Chondrocyte (in vitro differentiated cells): Measurements from ENCODE around the gene MSS51. TPM values are rescaled to one million over a fixed set of nuclear protein-coding genes. Genes with fewer than 3 reads are reported as not detected.

ENCODE experiments used
- DNase-seq: peaks from one replicate; pipeline ENCODE4 v3.0.0; 2021; ENCODE audit warnings: mixed read lengths, low spot score
- H3K27ac Mint-ChIP-seq: one replicate; pipeline ENCODE4 v1.8.0; 2021; ENCODE audit warnings: mild to moderate bottlenecking, moderate library complexity, mixed read lengths; ENCODE audit not compliant: unreplicated experiment
- H3K27me3 Mint-ChIP-seq: 2 replicates; pipeline ENCODE4 v1.8.0; 2021; ENCODE audit warnings: low read depth, mixed read lengths
- H3K36me3 Mint-ChIP-seq: 2 replicates; pipeline ENCODE4 v1.8.0; 2021; ENCODE audit warnings: low read depth, mixed read lengths
- H3K4me1 Mint-ChIP-seq: 2 replicates; pipeline ENCODE4 v1.8.0; 2021; ENCODE audit warnings: low read depth, mild to moderate bottlenecking, mixed read lengths
- H3K4me3 Mint-ChIP-seq: one replicate; pipeline ENCODE4 v1.8.0; 2021; ENCODE audit warnings: mild to moderate bottlenecking, moderate library complexity, mixed read lengths; ENCODE audit not compliant: unreplicated experiment
- H3K9me3 Mint-ChIP-seq: 2 replicates; pipeline ENCODE4 v1.8.0; 2021; ENCODE audit warnings: low read depth, mixed read lengths
- total RNA-seq: library from RNA; stranded (reverse); gene quantifications from 3 replicates; pipeline ENCODE4 v1.2.1, GENCODE V29; 2021
- TF ChIP-seq, protein P1 (sequence below): fragments of 200-600 bp; sonication (generic); IDR thresholded peaks from 2 replicates; pipeline ENCODE4 v1.5.0; 2021; ENCODE audit warnings: antibody characterized with exemption, mild to moderate bottlenecking, moderate library complexity

Gene MSS51
- total RNA-seq, 1 donor from 2014 or later = 1.4 TPM

DNA sequence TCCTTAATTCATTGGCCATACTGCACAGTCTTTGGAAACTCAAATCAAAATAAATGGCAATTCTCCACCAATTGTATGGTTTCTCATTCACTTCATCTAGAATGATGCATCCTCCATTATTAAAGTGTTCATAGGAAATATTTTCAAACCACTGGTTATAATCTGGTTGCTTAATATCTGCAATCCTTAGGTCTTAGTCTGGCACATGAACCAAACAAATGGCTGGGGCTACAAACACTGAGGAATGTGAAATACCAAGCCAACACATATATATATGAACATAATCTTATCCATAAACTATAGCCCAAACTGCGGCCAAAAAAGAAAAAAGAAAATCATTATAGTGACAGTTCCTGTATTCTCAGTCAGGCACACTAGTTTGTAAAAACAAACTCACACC lies 5.7 kb upstream of the MSS51 start:
- TF ChIP-seq, protein P1, sequence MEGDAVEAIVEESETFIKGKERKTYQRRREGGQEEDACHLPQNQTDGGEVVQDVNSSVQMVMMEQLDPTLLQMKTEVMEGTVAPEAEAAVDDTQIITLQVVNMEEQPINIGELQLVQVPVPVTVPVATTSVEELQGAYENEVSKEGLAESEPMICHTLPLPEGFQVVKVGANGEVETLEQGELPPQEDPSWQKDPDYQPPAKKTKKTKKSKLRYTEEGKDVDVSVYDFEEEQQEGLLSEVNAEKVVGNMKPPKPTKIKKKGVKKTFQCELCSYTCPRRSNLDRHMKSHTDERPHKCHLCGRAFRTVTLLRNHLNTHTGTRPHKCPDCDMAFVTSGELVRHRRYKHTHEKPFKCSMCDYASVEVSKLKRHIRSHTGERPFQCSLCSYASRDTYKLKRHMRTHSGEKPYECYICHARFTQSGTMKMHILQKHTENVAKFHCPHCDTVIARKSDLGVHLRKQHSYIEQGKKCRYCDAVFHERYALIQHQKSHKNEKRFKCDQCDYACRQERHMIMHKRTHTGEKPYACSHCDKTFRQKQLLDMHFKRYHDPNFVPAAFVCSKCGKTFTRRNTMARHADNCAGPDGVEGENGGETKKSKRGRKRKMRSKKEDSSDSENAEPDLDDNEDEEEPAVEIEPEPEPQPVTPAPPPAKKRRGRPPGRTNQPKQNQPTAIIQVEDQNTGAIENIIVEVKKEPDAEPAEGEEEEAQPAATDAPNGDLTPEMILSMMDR = no peak
- H3K4me1 Mint-ChIP-seq = peaks cover 14% of the 10 kb centered on the region
- H3K9me3 Mint-ChIP-seq = no peaks in the 10 kb centered on the region
- no peak overlapping the region for H3K4me3 Mint-ChIP-seq
- H3K27me3 Mint-ChIP-seq = no peaks in the 10 kb centered on the region
- peak overlapping the region; percentile 41 for H3K27ac Mint-ChIP-seq
- no peak for DNase-seq
- H3K36me3 Mint-ChIP-seq = peaks cover 12% of the 10 kb centered on the region

DNA sequence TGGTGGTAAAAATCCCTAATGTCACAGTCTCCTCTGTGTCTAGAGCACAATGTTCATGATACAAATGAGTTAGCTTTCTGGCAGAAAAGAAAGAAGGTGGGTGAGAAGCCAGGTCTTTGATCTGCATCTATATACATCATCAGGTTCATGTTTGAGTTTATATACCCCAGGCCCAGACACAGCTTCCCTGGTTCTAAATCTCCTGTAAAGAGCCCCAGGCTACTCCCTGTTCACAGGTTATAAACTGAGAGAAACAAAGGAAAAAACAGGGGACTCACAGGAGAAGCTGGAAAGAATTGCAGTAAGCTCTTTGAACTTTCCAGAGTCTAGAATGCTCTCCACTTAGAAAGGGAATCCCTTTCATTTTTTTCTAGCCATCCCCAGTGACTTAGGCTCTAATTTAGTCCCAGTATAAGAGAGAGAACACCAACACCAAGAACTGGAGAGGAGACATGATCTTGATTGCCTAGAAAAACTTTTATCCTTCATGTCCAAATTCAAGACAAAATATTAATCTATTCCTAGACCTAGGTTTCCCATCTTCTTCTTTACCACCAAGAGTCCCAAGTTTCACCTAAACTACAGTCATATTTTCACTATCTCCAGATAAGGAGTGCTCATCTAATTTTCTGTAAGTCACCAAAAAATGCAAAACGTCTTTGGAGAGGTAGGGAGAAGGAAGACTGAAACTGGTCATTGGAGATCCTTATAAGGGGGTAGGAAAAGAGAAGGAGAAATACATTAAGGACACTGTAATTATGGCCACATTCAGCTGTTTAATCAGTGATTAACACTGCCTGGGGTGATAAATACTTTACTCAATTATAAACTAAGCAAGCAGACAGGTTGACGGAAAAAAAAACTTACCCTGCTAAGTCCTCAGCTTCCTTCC lies 469 bp downstream of the MSS51 start:
- DNase-seq = no peak
- Mint-ChIP-seq H3K27me3 (no peaks in the 10 kb centered on the region), H3K27ac (no peak overlapping the region), H3K4me1 (no peaks in the 10 kb centered on the region), H3K4me3 (no peak overlapping the region), H3K9me3 (no peaks in the 10 kb centered on the region), H3K36me3 (peaks cover 14% of the 10 kb centered on the region)
- TF ChIP-seq, protein P1 = no peak

DNA sequence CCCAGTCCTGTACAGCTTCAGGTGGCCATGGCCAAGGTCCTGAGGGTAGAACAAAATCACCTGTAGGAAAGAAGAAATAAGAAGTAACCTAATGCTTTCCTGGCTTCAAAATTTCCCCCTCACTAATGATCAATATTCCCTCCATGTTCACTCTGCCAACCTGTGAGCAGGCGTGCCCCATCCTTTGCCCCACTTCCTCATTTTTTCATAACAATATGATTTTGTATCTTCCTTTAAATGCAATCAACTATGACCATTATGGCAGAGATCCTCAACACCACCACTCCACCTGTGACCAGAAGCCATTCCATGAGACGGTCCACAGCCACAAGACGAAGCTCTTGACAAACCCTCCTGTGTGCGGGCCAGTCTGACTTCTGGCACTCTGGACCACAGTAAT lies 7.0 kb downstream of the MSS51 start:
- no peak for DNase-seq
- TF ChIP-seq, protein P1 = no peak
- Mint-ChIP-seq H3K4me3 (no peak overlapping the region), H3K36me3 (peaks cover 42% of the 10 kb centered on the region), H3K9me3 (no peaks in the 10 kb centered on the region), H3K27ac (no peak overlapping the region), H3K4me1 (no peaks in the 10 kb centered on the region), H3K27me3 (no peaks in the 10 kb centered on the region)

DNA sequence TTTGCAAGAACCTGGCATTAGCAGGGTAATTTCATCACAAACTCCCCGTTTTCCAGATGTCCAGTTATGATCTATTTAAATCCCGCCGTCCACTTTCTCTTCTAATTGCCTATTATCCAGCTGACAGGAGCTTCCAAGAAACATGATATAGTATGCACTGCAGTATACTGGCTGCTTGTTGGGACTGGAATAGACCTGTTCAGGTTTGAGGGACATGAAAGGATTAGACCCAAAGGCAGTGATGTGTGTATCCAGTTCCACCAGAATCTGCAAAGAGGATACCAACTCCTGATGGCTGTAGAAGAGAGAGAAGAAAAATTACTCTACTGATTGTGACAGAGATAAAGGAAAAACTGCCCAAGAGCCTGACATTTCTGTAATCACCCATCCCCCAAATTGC lies 8.9 kb downstream of the MSS51 start:
- DNase-seq = no peak
- Mint-ChIP-seq H3K27me3 (no peaks in the 10 kb centered on the region), H3K9me3 (no peaks in the 10 kb centered on the region), H3K4me1 (no peaks in the 10 kb centered on the region), H3K36me3 (peaks cover 42% of the 10 kb centered on the region), H3K4me3 (no peak overlapping the region), H3K27ac (no peak overlapping the region)
- TF ChIP-seq, protein P1 = no peak

DNA sequence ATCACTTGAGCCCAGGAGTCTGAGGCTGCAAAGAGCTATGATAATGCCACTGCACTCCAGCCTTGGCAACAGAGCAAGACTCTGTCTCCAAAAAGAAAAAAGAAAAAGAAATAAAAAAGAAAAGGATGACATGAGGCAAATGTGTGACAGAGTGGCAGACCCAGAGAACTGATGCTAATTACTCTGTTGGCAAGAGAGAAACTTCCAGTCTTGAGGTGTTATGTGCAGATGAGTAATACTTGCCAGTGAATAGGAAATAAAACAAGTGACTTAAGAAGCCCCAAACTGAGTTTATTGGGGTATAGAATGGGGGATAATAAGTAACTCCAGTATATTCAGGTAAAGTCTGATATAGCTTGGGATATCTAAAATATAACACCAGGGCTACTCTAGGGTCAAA lies 10.1 kb downstream of the MSS51 start:
- Mint-ChIP-seq H3K27ac (no peak overlapping the region), H3K4me3 (no peak overlapping the region), H3K4me1 (no peaks in the 10 kb centered on the region), H3K36me3 (peaks cover 42% of the 10 kb centered on the region), H3K9me3 (no peaks in the 10 kb centered on the region), H3K27me3 (no peaks in the 10 kb centered on the region)
- no peak for DNase-seq
- TF ChIP-seq, protein P1 = no peak
